MG63 (cell line): ENCODE results near the gene PLVAP. TPM values are rescaled to one million over a fixed set of nuclear protein-coding genes. Genes with fewer than 3 reads are reported as not detected.
"Not testable (repeated sequence)": the region's sequence is repeated elsewhere in the genome, so short reads cannot be mapped to it uniquely, and the experiment has no call there.

Experiments used
- DNase-seq: peaks from one replicate; pipeline ENCODE4 v3.0.0-alpha.2; 2020
- H3K27me3 ChIP-seq: fragments of 250-450 bp; sonication (Bioruptor Pico); 2 replicates; pipeline ENCODE4 v1.5.1; 2020; ENCODE audit warnings: mild to moderate bottlenecking, moderate library complexity
- H3K36me3 ChIP-seq: fragments of 250-450 bp; sonication (Bioruptor Pico); 2 replicates; pipeline ENCODE4 v1.5.1; 2020; ENCODE audit warnings: mild to moderate bottlenecking, moderate library complexity
- H3K4me3 ChIP-seq: fragments of 250-450 bp; sonication (Bioruptor Pico); 2 replicates; pipeline ENCODE4 v1.5.1; 2020; ENCODE audit warnings: mild to moderate bottlenecking, moderate library complexity
- H3K9me3 ChIP-seq: fragments of 250-450 bp; sonication (Bioruptor Pico); 2 replicates; pipeline ENCODE4 v1.5.1; 2020; ENCODE audit warnings: mild to moderate bottlenecking, moderate library complexity
- total RNA-seq: library from RNA; depleted of rRNA; stranded (reverse); fragments of >200 nt; shearing (Covaris generic); gene quantifications from 2 replicates; pipeline ENCODE4 v1.2.3, GENCODE V29; 2014; ENCODE audit warnings: low replicate concordance

The PLVAP gene
- total RNA-seq, 1 experiment from 2014 or later = not detected

GRCh38 chr19:17379221-17379631, 2.1 kb upstream of the PLVAP start:
- H3K9me3 ChIP-seq = peaks cover 4% of the 10 kb centered on the region; the same call in 1 of the 2 replicates
- no peak for DNase-seq
- no peak overlapping the region for H3K4me3 ChIP-seq
- no peaks in the 10 kb centered on the region for H3K36me3 ChIP-seq
- no peaks in the 10 kb centered on the region for H3K27me3 ChIP-seq

DNA sequence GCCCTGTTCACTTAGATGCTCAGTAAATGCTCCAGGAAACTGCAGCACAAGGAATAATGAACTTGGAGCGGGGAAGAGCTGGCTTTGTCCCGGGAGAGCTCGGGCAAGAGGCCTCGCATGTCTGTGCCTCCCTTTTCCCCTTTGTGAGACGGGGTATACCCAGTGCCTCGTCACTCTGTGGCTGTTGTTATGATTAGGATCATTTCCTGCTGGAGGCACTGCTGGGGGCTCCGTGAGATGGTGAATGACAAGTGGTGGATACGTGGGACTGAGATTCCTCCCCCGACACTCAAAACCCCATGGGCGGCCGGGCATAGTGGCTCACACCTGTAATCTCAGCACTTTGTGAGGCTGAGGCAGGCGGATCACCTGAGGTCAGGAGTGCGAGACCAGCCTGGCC, 1.1 kb upstream of the PLVAP start:
- Histone ChIP-seq H3K9me3 (peaks cover 4% of the 10 kb centered on the region; the same call in 1 of the 2 replicates), H3K36me3 (no peaks in the 10 kb centered on the region), H3K27me3 (no peaks in the 10 kb centered on the region), H3K4me3 (no peak overlapping the region)
- no peak for DNase-seq

- Histone ChIP-seq H3K9me3 (no peaks in the 10 kb centered on the region), H3K36me3 (no peaks in the 10 kb centered on the region), H3K27me3 (peaks cover 2% of the 10 kb centered on the region; the same call in 1 of the 2 replicates), H3K4me3 (no peak overlapping the region)
- no peak for DNase-seq
These were observed 7.0 kb downstream of the PLVAP start for GRCh38 chr19:17370026-17370587.

- Histone ChIP-seq H3K9me3 (no peaks in the 10 kb centered on the region), H3K36me3 (no peaks in the 10 kb centered on the region), H3K27me3 (peaks cover 2% of the 10 kb centered on the region; the same call in 1 of the 2 replicates), H3K4me3 (no peak overlapping the region)
- DNase-seq = no peak
These were observed 11.8 kb downstream of the PLVAP start for GRCh38 chr19:17365361-17365760.

DNA sequence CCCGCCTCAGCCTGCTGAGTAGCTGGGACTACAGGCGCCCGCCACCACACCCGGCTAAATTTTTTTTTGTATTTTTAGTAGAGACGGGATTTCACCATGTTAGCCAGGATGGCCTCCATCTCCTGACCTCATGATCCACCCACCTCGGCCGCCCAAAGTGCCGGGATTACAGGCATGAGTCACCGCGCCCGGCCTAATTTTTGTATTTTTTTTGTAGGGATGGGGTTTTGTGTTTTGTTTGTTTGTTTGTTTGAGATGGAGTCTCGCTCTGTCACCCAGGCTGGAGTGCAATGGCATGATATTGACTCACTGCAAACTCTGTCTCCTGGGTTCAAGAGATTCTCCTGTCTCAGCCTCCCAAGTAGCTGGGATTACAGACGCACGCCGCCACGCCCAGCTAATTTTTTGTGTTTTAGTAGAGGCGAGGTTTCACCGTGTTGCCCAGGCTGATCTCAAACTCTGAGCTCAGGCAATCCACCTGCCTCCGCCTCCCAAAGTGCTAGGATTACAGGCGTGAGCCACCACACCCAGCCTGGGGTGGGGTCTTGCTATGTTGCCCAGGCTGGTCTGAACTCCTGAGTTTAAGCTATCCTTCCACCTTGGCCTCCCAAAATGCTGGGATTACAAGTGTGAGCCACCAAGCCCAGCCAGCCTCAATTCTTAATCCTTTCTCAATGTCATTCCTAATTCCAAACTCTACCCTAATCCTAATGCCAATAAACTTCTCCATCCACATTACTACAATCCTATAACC, 13.1 kb downstream of the PLVAP start:
- H3K27me3 ChIP-seq, H3K36me3 ChIP-seq, H3K4me3 ChIP-seq, H3K9me3 ChIP-seq, DNase-seq: not testable (repeated sequence)

DNA sequence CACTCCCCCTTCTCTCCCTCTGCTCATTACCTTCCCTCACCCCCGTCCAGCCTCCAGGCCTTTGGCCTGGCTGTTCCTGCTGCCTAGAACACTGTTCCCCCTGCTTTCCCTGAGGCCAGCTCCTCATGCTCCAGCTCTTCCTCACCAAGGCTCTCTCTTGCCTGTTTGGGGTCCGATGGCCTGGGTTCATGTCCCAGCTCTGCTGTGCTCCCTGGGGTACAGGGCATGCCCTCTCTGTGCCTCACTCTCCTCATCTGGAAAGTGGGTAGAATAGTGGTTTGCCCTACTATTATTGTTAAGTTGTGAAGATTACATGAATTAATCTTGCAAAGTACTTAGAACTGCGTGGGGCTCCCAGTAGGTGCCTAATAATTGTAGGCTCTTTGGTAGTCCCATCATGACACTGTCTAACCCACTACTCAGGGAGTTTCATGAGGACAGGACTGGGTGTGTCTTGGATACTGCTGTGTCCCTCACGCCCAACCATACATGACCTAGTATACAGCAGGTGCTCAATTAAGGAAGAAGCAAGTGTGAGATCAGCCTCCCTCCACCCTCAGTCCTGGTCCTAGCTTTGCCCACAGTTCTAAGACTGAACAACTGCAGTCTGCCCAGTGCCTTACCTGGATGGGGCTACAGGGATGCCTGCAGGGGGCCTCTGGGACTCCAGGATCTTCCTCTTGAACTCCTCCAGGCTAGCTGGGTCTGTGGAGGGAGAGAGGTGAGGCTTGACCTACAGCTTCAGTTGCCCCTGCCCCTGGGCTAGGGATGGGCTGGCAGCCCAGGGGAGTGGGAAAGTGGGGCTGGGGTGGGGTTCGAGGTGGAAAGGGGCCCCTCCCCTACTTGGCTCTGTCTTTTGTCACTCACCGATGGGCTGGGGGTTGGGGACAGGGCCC, 17.0 kb downstream of the PLVAP start:
- H3K9me3 ChIP-seq = no peaks in the 10 kb centered on the region
- no peak for DNase-seq
- H3K36me3 ChIP-seq = no peaks in the 10 kb centered on the region
- H3K27me3 ChIP-seq = no peaks in the 10 kb centered on the region
- H3K4me3 ChIP-seq = no peak overlapping the region

DNA sequence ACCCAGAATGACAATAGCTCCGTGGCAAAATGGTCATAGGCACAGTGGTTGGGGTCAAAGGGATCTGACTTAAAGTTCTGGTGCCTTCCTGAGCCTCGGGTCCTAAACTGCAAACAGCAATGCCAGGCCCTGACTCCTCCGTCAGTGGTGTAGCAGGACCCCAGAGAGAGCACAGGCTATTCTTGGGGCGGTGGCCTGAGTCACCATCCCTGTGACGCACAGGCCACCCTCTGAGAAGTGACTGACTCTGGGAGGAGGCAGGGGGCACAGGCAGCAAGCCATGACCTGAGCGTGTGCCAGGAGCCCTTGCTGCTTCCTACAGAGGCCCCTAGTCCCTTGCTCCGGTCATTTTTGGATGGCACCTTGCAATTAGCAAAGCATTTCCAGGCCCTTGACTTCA, 18.7 kb downstream of the PLVAP start:
- Histone ChIP-seq H3K9me3 (no peaks in the 10 kb centered on the region), H3K27me3 (no peaks in the 10 kb centered on the region), H3K36me3 (no peaks in the 10 kb centered on the region), H3K4me3 (no peak overlapping the region)
- peak; percentile 39 for DNase-seq

GRCh38 chr19:17357724-17358123, 19.4 kb downstream of the PLVAP start:
- Histone ChIP-seq H3K36me3 (no peaks in the 10 kb centered on the region), H3K4me3 (no peak overlapping the region), H3K9me3 (no peaks in the 10 kb centered on the region), H3K27me3 (no peaks in the 10 kb centered on the region)
- DNase-seq = no peak

DNA sequence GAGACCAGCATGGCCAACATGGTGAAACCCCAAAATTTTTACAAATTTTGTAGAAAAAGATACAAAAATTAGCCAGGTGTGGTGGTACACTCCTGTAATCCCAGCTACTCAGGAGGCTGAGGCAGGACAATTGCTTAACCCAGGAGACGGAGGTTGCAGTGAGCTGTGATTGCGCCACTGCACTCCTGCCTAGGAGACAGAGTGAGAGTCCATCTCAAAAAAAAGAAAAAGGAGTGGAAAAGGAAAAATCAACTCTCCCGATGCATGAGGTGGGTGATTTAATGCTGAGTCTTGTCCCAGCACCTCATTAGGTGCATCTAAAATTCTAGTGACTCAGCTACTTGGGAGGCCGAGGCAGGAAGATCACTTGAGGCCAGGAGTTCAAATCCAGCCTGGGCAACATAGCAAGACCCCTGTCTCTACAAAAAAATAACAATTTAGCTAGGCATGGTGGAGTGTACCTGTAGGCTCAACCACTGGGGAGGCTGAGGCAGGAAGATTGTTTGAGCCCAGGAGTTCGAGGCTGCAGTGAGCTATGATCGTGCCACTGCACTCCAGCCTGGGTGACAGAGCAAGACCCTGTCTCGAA, 20.0 kb downstream of the PLVAP start:
- Histone ChIP-seq H3K9me3 (no peaks in the 10 kb centered on the region), H3K36me3 (no peaks in the 10 kb centered on the region), H3K4me3 (no peak overlapping the region), H3K27me3 (no peaks in the 10 kb centered on the region)
- DNase-seq = no peak

GRCh38 chr19:17353386-17353785, 23.8 kb downstream of the PLVAP start:
- Histone ChIP-seq H3K9me3 (no peaks in the 10 kb centered on the region), H3K36me3 (no peaks in the 10 kb centered on the region), H3K27me3 (no peaks in the 10 kb centered on the region), H3K4me3 (no peak overlapping the region)
- no peak for DNase-seq

GRCh38 chr19:17352608-17353280, 24.4 kb downstream of the PLVAP start:
- no peak overlapping the region for H3K4me3 ChIP-seq
- DNase-seq = no peak
- H3K27me3 ChIP-seq = no peaks in the 10 kb centered on the region
- no peaks in the 10 kb centered on the region for H3K9me3 ChIP-seq
- no peaks in the 10 kb centered on the region for H3K36me3 ChIP-seq

GRCh38 chr19:17351815-17352435, 25.2 kb downstream of the PLVAP start:
- Histone ChIP-seq H3K9me3 (no peaks in the 10 kb centered on the region), H3K27me3 (no peaks in the 10 kb centered on the region), H3K36me3 (no peaks in the 10 kb centered on the region), H3K4me3 (no peak overlapping the region)
- no peak for DNase-seq

GRCh38 chr19:17348700-17349099, 28.4 kb downstream of the PLVAP start:
- Histone ChIP-seq H3K9me3 (no peaks in the 10 kb centered on the region), H3K27me3 (no peaks in the 10 kb centered on the region), H3K36me3 (no peaks in the 10 kb centered on the region; the same call in 1 of the 2 replicates), H3K4me3 (no peak overlapping the region)
- DNase-seq = peak; percentile 66

DNA sequence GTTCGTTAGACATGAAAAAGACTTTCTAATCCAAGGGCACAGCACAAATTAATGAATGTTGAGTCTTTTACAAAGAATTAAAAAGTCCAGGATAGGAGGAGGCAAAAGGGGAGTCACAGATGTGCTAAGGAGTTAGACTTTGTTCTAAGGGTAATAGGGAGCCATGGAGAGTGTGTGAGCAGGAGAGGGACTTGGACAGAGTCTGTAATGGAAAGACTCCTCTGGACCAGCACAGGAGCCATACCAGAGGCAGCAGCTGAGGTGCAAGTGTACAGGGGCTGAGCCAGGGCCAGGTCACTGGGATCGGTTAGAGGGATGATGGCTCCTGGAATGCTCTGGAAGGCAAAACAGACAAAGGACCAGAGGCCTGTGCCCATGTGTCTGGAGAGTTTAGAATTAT, 29.3 kb downstream of the PLVAP start:
- Histone ChIP-seq H3K4me3 (no peak overlapping the region), H3K36me3 (no peaks in the 10 kb centered on the region; the same call in 1 of the 2 replicates), H3K9me3 (no peaks in the 10 kb centered on the region), H3K27me3 (no peaks in the 10 kb centered on the region)
- DNase-seq = no peak

DNA sequence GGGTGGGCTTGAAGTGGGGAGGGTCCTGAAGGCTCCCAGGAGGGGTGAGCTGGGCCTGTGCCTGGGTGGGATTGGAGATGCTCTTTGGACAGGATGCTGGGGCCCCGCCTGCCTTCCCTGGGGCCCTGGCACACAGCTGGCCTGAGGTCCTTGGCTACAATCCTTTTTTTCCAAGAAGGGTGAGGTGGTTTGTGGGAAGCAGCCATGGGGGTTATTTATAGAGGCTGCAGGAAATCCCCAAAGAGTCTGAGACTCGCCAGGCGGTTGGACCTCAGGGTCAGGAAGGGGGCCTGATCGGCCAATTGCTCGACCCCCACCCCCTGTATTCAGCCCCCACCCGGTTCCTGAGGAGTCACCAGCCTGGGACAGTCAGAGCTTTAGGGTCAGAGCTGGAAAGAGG, 29.8 kb downstream of the PLVAP start:
- Histone ChIP-seq H3K4me3 (no peak overlapping the region), H3K27me3 (no peaks in the 10 kb centered on the region), H3K9me3 (no peaks in the 10 kb centered on the region), H3K36me3 (no peaks in the 10 kb centered on the region; the same call in 1 of the 2 replicates)
- peak; percentile 40 for DNase-seq

GRCh38 chr19:17346109-17346671, 31.0 kb downstream of the PLVAP start:
- Histone ChIP-seq H3K27me3 (no peaks in the 10 kb centered on the region), H3K36me3 (no peaks in the 10 kb centered on the region; the same call in none of the 2 replicates), H3K4me3 (no peak overlapping the region), H3K9me3 (no peaks in the 10 kb centered on the region)
- DNase-seq = peak; percentile 67
